ENCODE data around the gene C1orf105.

C1orf105 gene

DNA sequence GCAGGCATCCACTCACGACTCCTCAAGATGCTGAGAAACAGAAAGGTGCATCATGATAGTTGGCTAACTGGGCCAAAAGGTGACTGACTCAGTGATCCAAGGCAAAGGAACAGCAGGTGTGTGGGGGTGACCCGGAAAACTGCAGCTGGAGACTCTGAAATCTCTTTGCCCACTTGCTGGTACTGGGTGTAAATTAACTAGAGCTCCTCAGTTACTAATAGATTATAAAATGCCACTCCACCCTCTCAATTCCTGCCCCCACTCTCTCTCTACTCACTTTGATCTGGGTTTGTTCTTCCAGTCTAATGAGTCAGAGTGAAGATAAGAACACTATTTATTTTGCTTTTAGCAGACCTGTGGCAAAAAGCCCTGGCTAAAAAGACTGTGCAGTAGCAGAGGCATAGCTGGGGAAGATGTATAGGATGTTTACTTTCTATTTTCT is 30.5 kb downstream of the C1orf105 start:
- Mint-ChIP-seq H3K4me3 (no peak overlapping the region), H3K9me3 (no peaks in the 10 kb centered on the region), H3K27me3 (ENCODE audit: low read depth) (no peaks in the 10 kb centered on the region), H3K4me1 (ENCODE audit: low read depth) (peaks cover 20% of the 10 kb centered on the region), H3K36me3 (ENCODE audit: low read depth) (no peaks in the 10 kb centered on the region), H3K27ac (peak overlapping the region; percentile 76)

DNA sequence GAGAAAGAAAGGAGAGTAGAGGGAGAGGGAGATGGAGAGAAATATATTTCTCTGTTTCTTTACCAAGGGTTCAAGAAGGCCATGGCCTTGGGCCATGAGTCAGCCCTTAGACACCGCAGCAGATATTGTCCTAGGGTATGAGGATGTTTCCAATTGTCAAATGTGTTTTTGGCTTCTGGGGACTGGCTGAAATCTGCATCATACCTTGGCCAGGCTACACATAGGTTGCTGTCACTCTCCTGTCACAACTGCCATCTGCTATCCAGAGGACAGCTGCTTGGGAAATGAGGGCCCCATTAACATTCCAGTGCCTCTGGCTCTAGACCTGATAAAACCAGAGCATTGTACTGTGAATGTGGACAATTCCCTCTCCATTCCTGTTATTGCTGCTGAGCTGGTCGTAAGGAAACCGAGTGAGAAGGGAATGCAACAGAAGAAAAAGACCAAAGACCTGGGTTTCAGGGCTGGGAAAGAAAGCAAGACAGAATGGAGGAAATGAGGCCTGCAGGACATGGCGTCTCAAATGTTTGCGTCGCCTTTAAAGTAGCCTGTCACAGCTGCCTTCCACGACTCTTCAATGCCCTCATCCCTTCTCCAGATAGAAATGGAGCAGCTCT is 32.2 kb downstream of the C1orf105 start:
- Mint-ChIP-seq H3K27me3 (ENCODE audit: low read depth) (no peaks in the 10 kb centered on the region), H3K27ac (no peak overlapping the region), H3K36me3 (ENCODE audit: low read depth) (no peaks in the 10 kb centered on the region), H3K9me3 (no peaks in the 10 kb centered on the region), H3K4me1 (ENCODE audit: low read depth) (peaks cover 20% of the 10 kb centered on the region), H3K4me3 (no peak overlapping the region)

DNA sequence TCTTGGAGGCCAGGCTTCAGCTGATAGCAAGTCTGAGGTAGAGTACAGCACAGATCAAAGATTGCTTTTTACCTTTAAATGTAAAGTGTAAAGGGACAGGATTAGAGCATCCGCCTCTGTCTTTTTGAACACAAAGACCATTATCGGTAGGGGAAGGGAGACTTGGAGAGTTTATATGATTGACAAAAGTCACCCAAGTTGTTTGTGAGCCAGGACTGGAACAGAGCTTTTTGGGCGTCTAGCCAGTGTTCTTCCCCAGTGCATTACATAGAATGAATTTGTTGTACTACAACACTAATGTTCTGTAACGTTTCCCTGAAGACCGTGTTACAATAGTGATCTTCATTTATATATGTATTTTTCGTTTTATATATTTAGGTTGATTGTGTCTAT is 32.7 kb downstream of the C1orf105 start:
- H3K27ac Mint-ChIP-seq, result no peak overlapping the region
- peaks cover 20% of the 10 kb centered on the region for H3K4me1 Mint-ChIP-seq (ENCODE audit: low read depth)
- H3K36me3 Mint-ChIP-seq (ENCODE audit: low read depth), result no peaks in the 10 kb centered on the region
- no peaks in the 10 kb centered on the region for H3K9me3 Mint-ChIP-seq
- H3K27me3 Mint-ChIP-seq (ENCODE audit: low read depth), result no peaks in the 10 kb centered on the region
- H3K4me3 Mint-ChIP-seq, result no peak overlapping the region

DNA sequence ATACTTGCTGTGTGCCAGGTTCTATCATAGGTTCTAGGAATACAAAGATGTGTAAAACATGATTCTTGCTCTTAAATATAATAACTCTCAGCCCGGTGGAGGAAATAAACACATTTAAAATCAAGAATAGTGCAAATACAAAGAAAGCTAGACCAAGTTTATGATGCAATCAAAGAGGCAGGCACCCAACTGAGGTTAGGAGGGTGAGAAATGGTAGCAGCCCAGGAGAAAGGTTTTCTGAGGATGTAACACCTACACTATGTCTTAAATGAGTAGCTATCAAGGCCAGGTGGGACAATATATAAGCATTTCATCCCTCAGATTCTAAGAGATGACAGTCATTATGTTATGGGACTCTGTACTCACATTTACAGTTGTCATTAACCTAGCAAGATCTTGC is 33.1 kb downstream of the C1orf105 start:
- Mint-ChIP-seq H3K9me3 (no peaks in the 10 kb centered on the region), H3K27me3 (ENCODE audit: low read depth) (peaks cover under 1% of the 10 kb centered on the region), H3K27ac (no peak overlapping the region), H3K4me1 (ENCODE audit: low read depth) (peaks cover 20% of the 10 kb centered on the region), H3K36me3 (ENCODE audit: low read depth) (no peaks in the 10 kb centered on the region), H3K4me3 (no peak overlapping the region)

DNA sequence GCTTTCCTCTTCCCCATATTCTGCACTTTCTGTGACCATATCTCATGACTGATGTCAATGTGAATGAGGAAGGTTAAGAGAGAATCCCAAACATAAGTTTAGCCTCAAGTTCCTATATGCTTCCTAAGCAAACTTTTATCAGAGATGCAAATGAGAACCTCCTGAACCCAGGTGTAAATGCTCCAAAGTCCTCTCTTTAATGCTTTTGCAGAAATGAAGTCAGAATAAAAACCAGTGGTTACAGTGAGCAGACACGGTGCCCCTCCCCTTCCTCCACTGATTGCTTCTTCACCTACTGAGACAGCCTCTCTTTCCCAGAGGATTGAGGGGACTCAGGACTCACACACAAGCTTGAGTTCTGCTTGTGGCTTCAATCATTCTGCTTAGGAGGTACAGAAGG is 35.0 kb downstream of the C1orf105 start:
- Mint-ChIP-seq H3K4me1 (ENCODE audit: low read depth) (peaks cover 13% of the 10 kb centered on the region), H3K9me3 (no peaks in the 10 kb centered on the region), H3K27me3 (ENCODE audit: low read depth) (peaks cover 16% of the 10 kb centered on the region), H3K4me3 (no peak overlapping the region), H3K27ac (no peak overlapping the region), H3K36me3 (ENCODE audit: low read depth) (no peaks in the 10 kb centered on the region)

DNA sequence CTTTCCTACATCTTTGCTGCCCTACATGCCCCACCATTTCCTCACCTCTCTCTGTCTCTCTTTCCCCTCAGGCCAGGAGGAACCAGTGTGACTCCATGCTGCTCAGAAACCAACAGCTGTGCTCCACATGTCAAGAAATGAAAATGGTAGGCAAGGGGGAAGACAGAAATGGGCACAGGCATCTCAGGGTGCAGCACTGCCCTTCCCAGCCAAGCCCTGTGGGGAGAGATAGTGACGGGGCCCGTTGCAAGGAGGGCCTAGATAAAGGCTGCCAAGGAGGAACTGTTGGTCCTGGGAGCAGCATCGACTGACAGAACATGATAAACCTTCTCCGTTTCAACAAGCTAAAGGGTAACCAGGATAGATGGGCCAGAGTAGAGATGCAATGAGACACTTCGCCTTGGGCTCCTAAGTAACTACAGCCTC is 35.9 kb downstream of the C1orf105 start:
- H3K36me3 Mint-ChIP-seq (ENCODE audit: low read depth), result no peaks in the 10 kb centered on the region
- no peak overlapping the region for H3K4me3 Mint-ChIP-seq
- H3K9me3 Mint-ChIP-seq, result no peaks in the 10 kb centered on the region
- H3K4me1 Mint-ChIP-seq (ENCODE audit: low read depth), result peaks cover 4% of the 10 kb centered on the region
- peaks cover 23% of the 10 kb centered on the region for H3K27me3 Mint-ChIP-seq (ENCODE audit: low read depth)
- H3K27ac Mint-ChIP-seq, result no peak overlapping the region

DNA sequence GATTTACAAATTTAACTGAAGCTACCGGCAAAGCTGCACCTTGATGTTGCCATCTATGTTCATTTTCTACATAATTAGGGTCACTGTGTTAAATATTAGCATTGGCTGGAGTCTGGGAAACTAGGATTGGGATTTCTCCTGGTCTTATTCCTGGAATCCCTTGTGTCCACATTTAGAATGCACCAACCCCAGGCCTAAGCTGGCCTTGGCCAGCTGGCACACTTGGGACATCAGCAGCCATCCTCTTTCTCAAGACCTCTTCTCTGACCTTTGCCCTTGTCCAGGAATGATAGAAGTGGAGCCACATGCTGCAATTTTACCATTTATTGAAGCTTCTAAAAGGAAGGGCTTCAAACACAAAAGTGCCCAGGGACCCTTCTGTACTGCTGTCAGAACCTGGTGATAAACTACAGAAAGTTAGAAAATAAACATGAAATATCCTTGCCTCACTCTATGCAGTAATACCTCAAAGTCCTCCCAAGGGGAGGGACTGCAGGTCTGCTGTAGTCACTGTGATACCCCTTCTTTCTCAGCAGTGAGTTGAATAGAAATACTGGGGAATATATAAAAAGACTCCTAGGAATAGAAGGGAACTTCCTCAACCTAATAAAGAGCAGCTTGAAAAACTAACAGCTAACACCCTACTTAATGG is 37.1 kb downstream of the C1orf105 start:
- H3K4me3 Mint-ChIP-seq, result no peak overlapping the region
- peaks cover 3% of the 10 kb centered on the region for H3K4me1 Mint-ChIP-seq (ENCODE audit: low read depth)
- H3K27ac Mint-ChIP-seq, result no peak overlapping the region
- H3K36me3 Mint-ChIP-seq (ENCODE audit: low read depth), result no peaks in the 10 kb centered on the region
- H3K9me3 Mint-ChIP-seq, result no peaks in the 10 kb centered on the region
- H3K27me3 Mint-ChIP-seq (ENCODE audit: low read depth), result peaks cover 23% of the 10 kb centered on the region

DNA sequence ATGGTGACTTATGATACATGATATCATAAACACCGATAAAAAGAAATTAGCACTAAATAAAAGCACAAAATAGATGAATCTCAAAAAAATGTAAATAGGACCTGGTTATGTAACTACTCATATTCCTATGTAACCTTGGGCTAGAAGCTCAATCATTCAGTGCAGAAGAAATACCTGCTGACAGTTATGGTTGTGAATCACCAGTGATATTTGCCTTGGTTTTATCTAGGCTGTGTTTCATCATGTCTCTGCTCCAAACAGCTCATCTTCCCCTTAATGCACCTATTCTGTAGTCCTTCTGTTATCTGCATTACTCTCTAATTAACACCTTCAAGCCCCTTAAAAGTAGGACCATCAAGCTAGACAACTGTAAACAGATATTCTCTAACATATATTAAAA is 39.7 kb downstream of the C1orf105 start:
- Mint-ChIP-seq H3K36me3 (ENCODE audit: low read depth) (no peaks in the 10 kb centered on the region), H3K9me3 (no peaks in the 10 kb centered on the region), H3K27me3 (ENCODE audit: low read depth) (peaks cover 23% of the 10 kb centered on the region), H3K27ac (no peak overlapping the region), H3K4me3 (no peak overlapping the region), H3K4me1 (ENCODE audit: low read depth) (peaks cover 2% of the 10 kb centered on the region)

DNA sequence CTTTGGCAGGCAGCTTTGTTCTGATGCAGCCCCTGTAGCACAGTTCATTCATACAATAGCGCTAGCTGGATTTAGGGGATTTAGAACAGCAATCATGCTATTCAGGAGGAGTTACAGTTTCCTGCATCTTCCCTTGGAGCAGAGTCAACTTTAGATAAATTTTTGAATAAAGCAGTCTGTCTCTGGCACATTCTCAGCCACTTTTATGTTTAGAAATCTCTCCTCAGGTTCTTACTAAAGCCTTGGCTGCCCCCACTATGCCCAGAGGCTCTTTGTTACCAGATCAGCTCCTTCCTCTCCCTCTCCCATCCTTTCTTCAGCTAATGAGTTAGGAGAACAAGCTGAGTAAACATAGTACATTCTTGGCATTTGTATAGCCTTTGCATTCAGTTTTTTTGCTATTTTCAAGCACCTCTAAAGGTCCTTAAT is 40.4 kb downstream of the C1orf105 start:
- peaks cover 2% of the 10 kb centered on the region for H3K4me1 Mint-ChIP-seq (ENCODE audit: low read depth)
- H3K4me3 Mint-ChIP-seq, result no peak overlapping the region

DNA sequence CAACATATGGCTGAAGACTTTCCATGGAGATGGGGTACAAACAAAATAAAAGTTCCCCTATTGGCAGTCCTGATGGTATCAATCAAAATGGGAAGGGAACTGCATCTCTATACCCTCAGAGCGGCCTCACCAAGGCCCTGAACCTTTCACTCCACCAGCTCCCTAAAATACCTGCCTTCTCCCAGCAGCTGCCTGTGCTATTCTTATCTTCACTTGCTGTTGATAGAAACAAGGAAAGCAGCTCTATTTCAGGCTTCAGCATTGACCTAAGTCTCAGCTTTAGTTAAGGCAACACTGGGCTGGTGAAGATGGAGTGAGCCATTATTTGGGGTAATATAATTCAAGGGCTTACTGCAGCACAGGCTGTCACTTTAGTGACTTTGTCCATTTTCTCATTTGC is 45.1 kb downstream of the C1orf105 start:
- Mint-ChIP-seq H3K36me3 (ENCODE audit: low read depth) (peaks cover 2% of the 10 kb centered on the region), H3K27me3 (ENCODE audit: low read depth) (peaks cover 8% of the 10 kb centered on the region), H3K4me3 (no peak overlapping the region), H3K9me3 (no peaks in the 10 kb centered on the region), H3K27ac (no peak overlapping the region), H3K4me1 (ENCODE audit: low read depth) (peaks cover 2% of the 10 kb centered on the region)

More for the DNA sequence above, 40.4 kb downstream of the C1orf105 start:
- H3K9me3 Mint-ChIP-seq, result no peaks in the 10 kb centered on the region
- peaks cover 2% of the 10 kb centered on the region for H3K36me3 Mint-ChIP-seq (ENCODE audit: low read depth)
- H3K27me3 Mint-ChIP-seq (ENCODE audit: low read depth), result peaks cover 23% of the 10 kb centered on the region
- H3K27ac Mint-ChIP-seq, result no peak overlapping the region

DNA sequence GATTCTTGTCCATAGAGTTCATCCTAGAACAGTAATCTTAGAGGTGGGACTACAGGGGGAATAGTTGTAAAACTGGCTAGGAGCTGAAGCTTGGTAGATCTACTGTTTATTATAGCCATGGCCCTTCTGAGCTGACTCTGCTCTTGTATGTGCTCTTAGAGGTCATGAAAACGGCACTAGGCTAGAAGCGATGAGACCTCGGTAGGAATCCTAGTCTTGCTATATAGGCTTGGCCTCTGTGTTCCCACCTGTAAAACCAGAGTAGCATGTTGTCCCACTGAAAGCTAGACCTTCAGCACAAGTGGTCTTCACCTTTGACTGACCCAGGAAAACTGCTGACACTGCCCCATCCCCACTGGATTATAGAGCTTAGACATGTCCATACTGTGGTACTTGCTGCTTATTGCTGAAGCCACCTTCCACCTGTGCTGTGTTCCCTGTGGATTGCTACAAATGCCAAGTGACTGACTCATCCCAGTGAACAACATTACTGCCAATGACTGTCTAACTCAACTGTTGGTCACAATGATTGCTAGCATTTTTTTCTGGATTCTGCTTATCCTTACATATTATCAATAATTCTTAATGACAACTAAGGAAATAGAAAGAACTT is 46.4 kb downstream of the C1orf105 start:
- Mint-ChIP-seq H3K27ac (no peak overlapping the region), H3K27me3 (ENCODE audit: low read depth) (peaks cover 3% of the 10 kb centered on the region), H3K36me3 (ENCODE audit: low read depth) (peaks cover 2% of the 10 kb centered on the region), H3K9me3 (no peaks in the 10 kb centered on the region), H3K4me3 (no peak overlapping the region), H3K4me1 (ENCODE audit: low read depth) (peaks cover 2% of the 10 kb centered on the region)

DNA sequence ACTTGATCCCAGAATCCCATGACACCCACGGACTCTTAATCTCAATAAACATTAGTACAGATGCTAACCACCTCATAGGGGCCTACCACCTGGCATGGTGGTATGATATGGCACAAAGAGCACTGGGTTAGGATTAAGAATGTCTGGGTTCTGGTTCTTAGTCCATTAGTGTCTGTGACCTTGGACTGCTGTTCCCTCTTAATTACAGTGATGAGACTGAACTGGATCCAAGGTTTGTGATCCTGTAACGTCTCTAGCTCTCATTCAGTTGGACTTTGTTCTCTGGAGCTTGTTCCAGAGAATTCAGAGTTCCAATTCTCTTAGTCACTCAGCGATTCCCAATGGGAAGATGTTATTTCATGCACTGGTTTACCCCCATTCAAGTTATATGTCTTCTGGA is 47.0 kb downstream of the C1orf105 start:
- peaks cover 2% of the 10 kb centered on the region for H3K4me1 Mint-ChIP-seq (ENCODE audit: low read depth)
- H3K27ac Mint-ChIP-seq, result no peak overlapping the region
- H3K9me3 Mint-ChIP-seq, result no peaks in the 10 kb centered on the region
- peaks cover 2% of the 10 kb centered on the region for H3K36me3 Mint-ChIP-seq (ENCODE audit: low read depth)
- no peak overlapping the region for H3K4me3 Mint-ChIP-seq
- peaks cover 3% of the 10 kb centered on the region for H3K27me3 Mint-ChIP-seq (ENCODE audit: low read depth)

DNA sequence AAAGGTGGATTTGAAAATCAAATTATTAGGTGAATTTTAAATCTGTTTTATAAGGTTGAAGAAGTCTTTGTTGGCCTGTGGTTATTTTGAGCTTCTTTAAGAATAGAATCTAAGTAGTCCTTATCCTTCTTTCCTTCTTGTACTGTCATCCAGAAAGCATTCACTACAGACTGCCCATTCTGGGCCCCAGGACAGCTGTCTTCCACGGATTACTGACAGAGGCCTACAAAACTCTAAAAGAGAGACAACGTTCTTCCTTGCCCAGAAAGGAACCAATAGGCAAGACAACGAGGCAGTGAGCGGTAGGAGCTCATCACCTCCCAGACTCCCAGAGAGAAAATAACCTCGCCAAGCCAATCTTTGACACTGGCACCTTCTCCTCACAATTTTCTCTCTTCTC is 47.8 kb downstream of the C1orf105 start:
- H3K27me3 Mint-ChIP-seq (ENCODE audit: low read depth), result peaks cover 6% of the 10 kb centered on the region
- peaks cover 2% of the 10 kb centered on the region for H3K4me1 Mint-ChIP-seq (ENCODE audit: low read depth)
- peaks cover 2% of the 10 kb centered on the region for H3K36me3 Mint-ChIP-seq (ENCODE audit: low read depth)
- no peak overlapping the region for H3K4me3 Mint-ChIP-seq
- H3K9me3 Mint-ChIP-seq, result no peaks in the 10 kb centered on the region
- no peak overlapping the region for H3K27ac Mint-ChIP-seq

DNA sequence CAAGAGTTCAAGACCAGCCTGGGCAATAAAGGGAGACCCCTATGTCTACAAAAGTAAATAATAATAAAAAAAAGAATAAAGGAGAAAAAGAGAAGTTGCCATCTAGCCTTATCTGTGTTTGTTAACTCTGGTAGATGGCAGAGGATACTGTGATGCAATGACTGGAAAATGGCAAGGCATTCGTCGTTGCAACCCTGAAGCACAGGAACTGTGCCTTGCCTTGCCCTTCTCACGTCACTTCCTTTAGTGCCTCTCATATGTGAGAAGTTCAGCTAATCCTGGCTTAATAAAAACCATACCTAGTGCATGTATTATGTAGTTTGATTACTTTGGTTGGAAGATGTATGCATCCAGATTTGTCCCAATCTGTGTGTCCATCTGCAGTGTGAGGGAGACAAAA is 49.2 kb downstream of the C1orf105 start:
- Mint-ChIP-seq H3K36me3 (ENCODE audit: low read depth) (peaks cover 2% of the 10 kb centered on the region), H3K4me3 (no peak overlapping the region), H3K4me1 (ENCODE audit: low read depth) (no peaks in the 10 kb centered on the region), H3K9me3 (no peaks in the 10 kb centered on the region), H3K27ac (no peak overlapping the region), H3K27me3 (ENCODE audit: low read depth) (peaks cover 9% of the 10 kb centered on the region)

DNA sequence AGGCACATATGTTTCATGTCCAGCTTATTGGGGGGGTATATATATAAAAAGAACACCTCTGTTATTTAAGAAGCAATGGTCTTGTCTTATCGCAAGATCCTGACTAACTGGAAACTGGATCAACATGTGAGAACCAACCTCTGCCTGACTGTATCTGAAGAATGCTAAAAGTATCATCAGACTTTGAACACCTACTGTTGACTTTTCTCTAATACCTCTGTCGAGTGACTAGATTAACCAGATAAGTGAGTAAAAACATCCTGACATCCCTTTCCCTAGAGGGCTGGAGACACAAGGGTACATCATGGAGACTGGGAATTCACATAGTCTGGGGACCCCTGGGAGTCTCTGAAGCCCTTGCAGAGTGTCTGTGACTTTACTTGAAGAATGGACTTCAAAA is 49.7 kb downstream of the C1orf105 start:
- Mint-ChIP-seq H3K4me3 (no peak overlapping the region), H3K27ac (no peak overlapping the region), H3K9me3 (no peaks in the 10 kb centered on the region), H3K27me3 (ENCODE audit: low read depth) (peaks cover 9% of the 10 kb centered on the region), H3K4me1 (ENCODE audit: low read depth) (no peaks in the 10 kb centered on the region), H3K36me3 (ENCODE audit: low read depth) (peaks cover 2% of the 10 kb centered on the region)
